Tibial nerve (tissue), 4 donors: ENCODE measurements around the gene PLA2G2F.

Source experiments
- CTCF ChIP-seq, 5 experiments: fragments of 200-600 bp in 3 of 5; fragments of 450-650 bp in 2 of 5; sonication (generic) in 3 of 5; IDR thresholded peaks; one replicate each; pipeline ENCODE4 v1.5.1; 2016 to 2019; ENCODE audit warnings: antibody characterized with exemption in 5 of 5, mild to moderate bottlenecking in 3 of 5, moderate library complexity in 2 of 5
- EP300 ChIP-seq, 2 donors: sonication (generic); formaldehyde crosslinking; IDR thresholded peaks; one replicate each; pipeline ENCODE4 v1.6.1; 2017; ENCODE audit warnings: antibody characterized with exemption in 2 of 2, mild to moderate bottlenecking in 1 of 2

- TF ChIP-seq CTCF (IDR thresholded peaks at IDR 0.05) (no peak), EP300 (IDR thresholded peaks at IDR 0.05) (no peak)
These were observed 36.2 kb upstream of the PLA2G2F start for GRCh38 chr1:20102875-20103274.
